AG09309 (cell line): Measurements from ENCODE around the gene EIF4G2.

ENCODE experiments used
- DNase-seq: peaks from one replicate; pipeline ENCODE4 v3.0.0-alpha.2; 2010; ENCODE audit warnings: low read depth
- H3K4me3 ChIP-seq: 2 replicates; pipeline ENCODE4 v1.5.1; 2011; ENCODE audit warnings: mild to moderate bottlenecking, low read depth, low read length, moderate library complexity; ENCODE audit not compliant: control insufficient read depth
- CTCF ChIP-seq: IDR thresholded peaks from 2 replicates; pipeline ENCODE4 v1.5.1; 2011; ENCODE audit warnings: mild to moderate bottlenecking, low read depth, low read length, inconsistent platforms; ENCODE audit not compliant: insufficient read depth, control insufficient read depth; ENCODE audit errors: missing control alignments

Gene EIF4G2

GRCh38 chr11:10847960-10848860, 39.5 kb upstream of the EIF4G2 start:
- H3K4me3 ChIP-seq, result no peak overlapping the region
- no peak for DNase-seq
- no peak for TF ChIP-seq CTCF

GRCh38 chr11:10846660-10847059, 37.9 kb upstream of the EIF4G2 start:
- H3K4me3 ChIP-seq, result no peak overlapping the region
- TF ChIP-seq CTCF, result no peak
- no peak for DNase-seq

GRCh38 chr11:10845589-10845988, 36.9 kb upstream of the EIF4G2 start:
- DNase-seq, result no peak
- H3K4me3 ChIP-seq, result no peak overlapping the region
- TF ChIP-seq CTCF, result no peak

GRCh38 chr11:10844796-10845195, 36.1 kb upstream of the EIF4G2 start:
- no peak overlapping the region for H3K4me3 ChIP-seq
- no peak for TF ChIP-seq CTCF
- no peak for DNase-seq

GRCh38 chr11:10844356-10844755, 35.6 kb upstream of the EIF4G2 start:
- TF ChIP-seq CTCF, result no peak
- no peak for DNase-seq
- H3K4me3 ChIP-seq, result no peak overlapping the region

- no peak for TF ChIP-seq CTCF
- H3K4me3 ChIP-seq, result no peak overlapping the region
- DNase-seq, result no peak
Observed at GRCh38 chr11:10838881-10839280, 30.2 kb upstream of the EIF4G2 start.
